ENCODE results near the gene BBS4.
"Not testable (repeated sequence)": the region's sequence is repeated elsewhere in the genome, so short reads cannot be mapped to it uniquely, and the experiment has no call there.

BBS4 gene

GRCh38 chr15:72698938-72699337 is 12.9 kb downstream of the BBS4 start:
- Histone ChIP-seq H3K9me3 (ENCODE audit: control insufficient read depth, insufficient read depth, low read length) (no peaks in the 10 kb centered on the region), H3K9me2 (replicated peaks; ENCODE audit: control insufficient read depth, low read length) (no peaks in the 10 kb centered on the region), H3K36me3 (ENCODE audit: control insufficient read depth, low read length) (no peaks in the 10 kb centered on the region), H3K4me3 (ENCODE audit: low read length) (no peak overlapping the region), H3F3A (ENCODE audit: control insufficient read depth, insufficient read depth) (no peaks in the 10 kb centered on the region), H3K27ac (ENCODE audit: low read depth, low read length) (no peak overlapping the region), H3K79me2 (ENCODE audit: control insufficient read depth, low read length) (no peaks in the 10 kb centered on the region), H4K20me1 (ENCODE audit: control insufficient read depth, insufficient read depth, low read depth, low read length) (no peaks in the 10 kb centered on the region), H3K27me3 (ENCODE audit: control insufficient read depth, low read length) (no peaks in the 10 kb centered on the region), H3K4me1 (ENCODE audit: control insufficient read depth, low read length) (no peaks in the 10 kb centered on the region), H3K4me2 (ENCODE audit: low read length) (no peak overlapping the region)
- no peak for TF ChIP-seq CTCF (IDR thresholded peaks at IDR 0.05; ENCODE audit: low read depth, low read length, poor library complexity, severe bottlenecking)
- no peak for TF ChIP-seq EZH2phosphoT487 (IDR thresholded peaks at IDR 0.05; ENCODE audit: borderline replicate concordance, low read length)

GRCh38 chr15:72700076-72700475 is 14.1 kb downstream of the BBS4 start:
- Histone ChIP-seq H3K4me1 (ENCODE audit: control insufficient read depth, low read length) (no peaks in the 10 kb centered on the region), H3K9me2 (replicated peaks; ENCODE audit: control insufficient read depth, low read length) (no peaks in the 10 kb centered on the region), H3K4me2 (ENCODE audit: low read length) (no peak overlapping the region), H3K4me3 (ENCODE audit: low read length) (no peak overlapping the region), H3K27me3 (ENCODE audit: control insufficient read depth, low read length) (no peaks in the 10 kb centered on the region), H3F3A (ENCODE audit: control insufficient read depth, insufficient read depth) (no peaks in the 10 kb centered on the region), H3K36me3 (ENCODE audit: control insufficient read depth, low read length) (no peaks in the 10 kb centered on the region), H3K27ac (ENCODE audit: low read depth, low read length) (no peak overlapping the region), H4K20me1 (ENCODE audit: control insufficient read depth, insufficient read depth, low read depth, low read length) (no peaks in the 10 kb centered on the region), H3K79me2 (ENCODE audit: control insufficient read depth, low read length) (no peaks in the 10 kb centered on the region), H3K9me3 (ENCODE audit: control insufficient read depth, insufficient read depth, low read length) (no peaks in the 10 kb centered on the region)
- no peak for TF ChIP-seq CTCF (IDR thresholded peaks at IDR 0.05; ENCODE audit: low read depth, low read length, poor library complexity, severe bottlenecking)
- no peak for TF ChIP-seq EZH2phosphoT487 (IDR thresholded peaks at IDR 0.05; ENCODE audit: borderline replicate concordance, low read length)

GRCh38 chr15:72706266-72706665 is 20.3 kb downstream of the BBS4 start:
- Histone ChIP-seq H3K27ac (ENCODE audit: low read depth, low read length) (no peak overlapping the region), H4K20me1 (ENCODE audit: control insufficient read depth, insufficient read depth, low read depth, low read length) (no peaks in the 10 kb centered on the region), H3K27me3 (ENCODE audit: control insufficient read depth, low read length) (no peaks in the 10 kb centered on the region), H3F3A (ENCODE audit: control insufficient read depth, insufficient read depth) (no peaks in the 10 kb centered on the region), H3K79me2 (ENCODE audit: control insufficient read depth, low read length) (no peaks in the 10 kb centered on the region), H3K9me3 (ENCODE audit: control insufficient read depth, insufficient read depth, low read length) (no peaks in the 10 kb centered on the region), H3K4me2 (ENCODE audit: low read length) (no peak overlapping the region), H3K9me2 (replicated peaks; ENCODE audit: control insufficient read depth, low read length) (no peaks in the 10 kb centered on the region), H3K4me3 (ENCODE audit: low read length) (no peak overlapping the region), H3K4me1 (ENCODE audit: control insufficient read depth, low read length) (no peaks in the 10 kb centered on the region), H3K36me3 (ENCODE audit: control insufficient read depth, low read length) (no peaks in the 10 kb centered on the region)
- TF ChIP-seq EZH2phosphoT487 (IDR thresholded peaks at IDR 0.05; ENCODE audit: borderline replicate concordance, low read length) (no peak), CTCF (IDR thresholded peaks at IDR 0.05; ENCODE audit: low read depth, low read length, poor library complexity, severe bottlenecking) (no peak)

- H4K20me1 ChIP-seq (ENCODE audit: control insufficient read depth, insufficient read depth, low read depth, low read length); H3K36me3 ChIP-seq (ENCODE audit: control insufficient read depth, low read length); H3K9me3 ChIP-seq (ENCODE audit: control insufficient read depth, insufficient read depth, low read length); H3K27ac ChIP-seq (ENCODE audit: low read depth, low read length); H3K9me2 ChIP-seq (replicated peaks; ENCODE audit: control insufficient read depth, low read length); H3K27me3 ChIP-seq (ENCODE audit: control insufficient read depth, low read length); H3K4me1 ChIP-seq (ENCODE audit: control insufficient read depth, low read length); H3K4me3 ChIP-seq (ENCODE audit: low read length); H3K79me2 ChIP-seq (ENCODE audit: control insufficient read depth, low read length); H3K4me2 ChIP-seq (ENCODE audit: low read length); H3F3A ChIP-seq (ENCODE audit: control insufficient read depth, insufficient read depth): not testable (repeated sequence)
Observed at GRCh38 chr15:72708551-72709303, 22.7 kb downstream of the BBS4 start.

Measured in DOHH2 (cell line).